ENCODE measurements around the gene SLC2A11. TPM values are rescaled to one million over a fixed set of nuclear protein-coding genes. Genes with fewer than 3 reads are reported as not detected.
"Not testable (repeated sequence)": the region's sequence is repeated elsewhere in the genome, so short reads cannot be mapped to it uniquely, and the experiment has no call there.

SLC2A11 gene
- total RNA-seq, 1 donor from 2014 or later = 22.6 TPM

DNA sequence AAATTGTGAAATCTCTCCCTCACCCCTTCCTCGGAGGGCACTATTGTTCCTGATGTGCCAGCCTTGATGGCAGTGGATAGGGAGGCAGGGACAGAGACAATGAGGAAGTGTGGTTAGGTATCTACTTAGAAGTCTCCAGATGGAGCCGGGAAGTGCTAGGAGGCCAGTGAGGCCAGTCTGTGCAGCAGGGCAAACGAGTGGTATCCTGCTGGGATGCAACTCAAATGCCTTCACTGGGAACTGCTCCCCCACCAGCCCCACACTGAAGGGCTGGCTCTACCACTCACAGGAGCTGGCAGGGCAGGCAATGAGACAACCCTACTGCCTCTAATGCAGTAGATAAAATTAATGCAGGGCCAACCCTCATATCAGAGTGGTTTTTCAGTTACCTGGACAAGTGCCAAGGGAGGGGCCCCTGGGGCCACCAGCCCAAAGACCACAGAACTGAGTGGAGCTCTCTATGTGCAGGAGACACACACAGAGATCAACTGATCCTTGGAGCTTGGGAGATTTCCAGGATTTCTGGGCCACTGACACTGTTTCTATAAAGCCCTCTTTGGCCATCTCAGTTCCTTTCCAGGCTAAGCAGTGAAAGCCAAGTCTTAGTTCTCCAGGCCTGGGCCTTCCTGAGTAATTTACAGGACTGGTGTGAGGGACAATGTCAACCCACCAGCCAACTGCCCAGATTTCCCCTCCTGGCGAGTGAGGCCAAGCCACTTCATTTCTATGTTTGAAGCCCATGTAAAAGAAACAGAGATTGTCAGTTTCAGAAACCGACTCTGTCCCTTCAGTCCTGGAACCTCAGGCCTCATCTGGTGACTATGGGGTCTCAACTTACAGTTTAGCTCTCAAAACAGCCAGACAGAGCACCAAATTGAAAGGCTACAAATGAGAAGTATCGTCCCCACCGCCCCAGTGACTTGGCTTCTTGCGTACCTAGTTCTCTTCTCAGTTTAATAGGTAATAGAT is 40.6 kb downstream of the SLC2A11 start:
- DNase-seq (ENCODE audit: extremely low spot score, unreplicated experiment) = no peak
- TF ChIP-seq, protein P1, sequence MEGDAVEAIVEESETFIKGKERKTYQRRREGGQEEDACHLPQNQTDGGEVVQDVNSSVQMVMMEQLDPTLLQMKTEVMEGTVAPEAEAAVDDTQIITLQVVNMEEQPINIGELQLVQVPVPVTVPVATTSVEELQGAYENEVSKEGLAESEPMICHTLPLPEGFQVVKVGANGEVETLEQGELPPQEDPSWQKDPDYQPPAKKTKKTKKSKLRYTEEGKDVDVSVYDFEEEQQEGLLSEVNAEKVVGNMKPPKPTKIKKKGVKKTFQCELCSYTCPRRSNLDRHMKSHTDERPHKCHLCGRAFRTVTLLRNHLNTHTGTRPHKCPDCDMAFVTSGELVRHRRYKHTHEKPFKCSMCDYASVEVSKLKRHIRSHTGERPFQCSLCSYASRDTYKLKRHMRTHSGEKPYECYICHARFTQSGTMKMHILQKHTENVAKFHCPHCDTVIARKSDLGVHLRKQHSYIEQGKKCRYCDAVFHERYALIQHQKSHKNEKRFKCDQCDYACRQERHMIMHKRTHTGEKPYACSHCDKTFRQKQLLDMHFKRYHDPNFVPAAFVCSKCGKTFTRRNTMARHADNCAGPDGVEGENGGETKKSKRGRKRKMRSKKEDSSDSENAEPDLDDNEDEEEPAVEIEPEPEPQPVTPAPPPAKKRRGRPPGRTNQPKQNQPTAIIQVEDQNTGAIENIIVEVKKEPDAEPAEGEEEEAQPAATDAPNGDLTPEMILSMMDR (IDR thresholded peaks at IDR 0.05) = no peak
- peaks cover 4% of the 10 kb centered on the region for H3K9me3 Mint-ChIP-seq (ENCODE audit: unreplicated experiment)
- H3K36me3 Mint-ChIP-seq (ENCODE audit: unreplicated experiment) = peaks cover 17% of the 10 kb centered on the region
- peaks cover 24% of the 10 kb centered on the region for H3K4me1 Mint-ChIP-seq (ENCODE audit: unreplicated experiment)
- H3K27me3 Mint-ChIP-seq (ENCODE audit: unreplicated experiment) = no peaks in the 10 kb centered on the region
- no peak overlapping the region for H3K4me3 Mint-ChIP-seq (ENCODE audit: unreplicated experiment)
- no peak overlapping the region for H3K27ac Mint-ChIP-seq (ENCODE audit: unreplicated experiment)

DNA sequence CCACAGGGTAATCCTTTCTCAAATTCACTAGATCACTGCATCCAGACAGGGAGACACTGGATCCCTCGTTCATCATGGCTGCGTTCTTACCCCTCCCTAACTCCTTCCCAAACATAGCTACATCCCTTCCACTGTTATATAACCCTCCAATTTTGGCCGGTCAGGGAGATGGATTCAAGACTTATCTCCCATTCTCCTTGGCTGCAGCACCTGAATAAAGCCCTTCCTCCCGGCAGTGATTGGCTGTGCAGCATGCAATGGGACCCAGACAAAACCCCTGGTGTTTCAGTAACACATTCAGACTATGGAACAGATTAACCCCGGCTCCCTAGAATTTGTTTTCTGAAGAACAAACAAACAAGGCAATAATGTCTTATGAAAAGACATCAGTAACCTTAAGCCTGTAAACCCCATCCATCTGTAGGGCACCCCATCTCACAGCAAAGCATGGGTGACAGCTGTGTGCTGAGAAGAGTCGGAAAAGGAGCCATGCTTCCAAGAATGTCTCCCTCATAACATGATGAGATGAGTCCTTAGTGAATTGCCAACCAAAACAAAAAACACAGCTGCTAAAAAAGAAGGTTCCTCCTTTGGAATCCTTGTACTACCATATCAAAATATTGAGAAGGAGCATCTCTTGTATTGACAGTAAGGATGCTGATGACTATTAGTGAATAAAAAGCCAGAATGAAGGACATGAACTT is 41.5 kb downstream of the SLC2A11 start:
- H3K9me3 Mint-ChIP-seq (ENCODE audit: unreplicated experiment) = peaks cover 4% of the 10 kb centered on the region
- no peak overlapping the region for H3K27ac Mint-ChIP-seq (ENCODE audit: unreplicated experiment)
- DNase-seq (ENCODE audit: extremely low spot score, unreplicated experiment) = no peak
- H3K4me3 Mint-ChIP-seq (ENCODE audit: unreplicated experiment) = no peak overlapping the region
- H3K27me3 Mint-ChIP-seq (ENCODE audit: unreplicated experiment) = no peaks in the 10 kb centered on the region
- peaks cover 17% of the 10 kb centered on the region for H3K4me1 Mint-ChIP-seq (ENCODE audit: unreplicated experiment)
- TF ChIP-seq, protein P1 (IDR thresholded peaks at IDR 0.05) = no peak
- peaks cover 17% of the 10 kb centered on the region for H3K36me3 Mint-ChIP-seq (ENCODE audit: unreplicated experiment)

DNA sequence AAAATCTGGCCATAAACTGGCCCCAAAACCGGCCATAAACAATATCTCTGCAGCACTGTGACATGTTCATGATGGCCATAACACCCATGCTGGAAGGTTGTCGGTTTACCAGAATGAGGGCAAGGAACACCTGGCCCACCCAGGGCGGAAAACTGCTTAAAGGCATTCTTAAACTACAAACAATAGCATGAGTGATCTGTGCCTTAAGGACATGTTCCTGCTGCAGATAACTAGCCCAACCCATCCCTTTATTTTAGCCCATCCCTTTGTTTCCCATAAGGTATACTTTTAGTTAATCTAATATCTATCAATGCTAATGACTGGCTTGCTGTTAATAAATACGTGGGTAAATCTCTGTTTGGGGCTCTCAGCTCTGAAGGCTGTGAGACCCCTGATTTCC is 42.6 kb downstream of the SLC2A11 start:
- not testable (repeated sequence) for H3K9me3 Mint-ChIP-seq (ENCODE audit: unreplicated experiment); DNase-seq (ENCODE audit: extremely low spot score, unreplicated experiment); H3K27me3 Mint-ChIP-seq (ENCODE audit: unreplicated experiment); H3K27ac Mint-ChIP-seq (ENCODE audit: unreplicated experiment); H3K4me3 Mint-ChIP-seq (ENCODE audit: unreplicated experiment)
- Mint-ChIP-seq H3K4me1 (ENCODE audit: unreplicated experiment) (peaks cover 12% of the 10 kb centered on the region), H3K36me3 (ENCODE audit: unreplicated experiment) (peaks cover 20% of the 10 kb centered on the region)

DNA sequence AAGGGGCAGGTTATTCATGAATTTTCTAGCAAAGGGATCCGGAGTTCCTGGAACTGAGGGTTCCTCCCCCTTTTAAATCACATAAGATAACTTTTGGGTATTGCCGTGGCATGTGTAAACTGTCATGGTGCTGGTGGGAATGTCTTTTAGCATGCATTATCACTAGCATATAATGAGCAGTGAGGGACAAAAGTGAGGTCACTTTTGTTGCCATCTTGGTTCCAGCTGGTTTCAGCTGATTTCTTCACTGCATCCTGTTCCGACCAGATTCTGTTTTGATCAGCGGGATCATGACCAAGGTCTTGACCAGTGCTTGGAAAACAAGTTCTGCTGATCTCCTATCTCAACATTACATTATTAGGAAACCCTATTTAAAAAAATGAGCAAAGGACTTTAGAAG is 43.9 kb downstream of the SLC2A11 start:
- no peak overlapping the region for H3K27ac Mint-ChIP-seq (ENCODE audit: unreplicated experiment)
- DNase-seq (ENCODE audit: extremely low spot score, unreplicated experiment) = no peak
- H3K36me3 Mint-ChIP-seq (ENCODE audit: unreplicated experiment) = peaks cover 17% of the 10 kb centered on the region
- no peak overlapping the region for H3K4me3 Mint-ChIP-seq (ENCODE audit: unreplicated experiment)
- TF ChIP-seq, protein P1 (IDR thresholded peaks at IDR 0.05) = no peak
- H3K27me3 Mint-ChIP-seq (ENCODE audit: unreplicated experiment) = no peaks in the 10 kb centered on the region
- H3K4me1 Mint-ChIP-seq (ENCODE audit: unreplicated experiment) = peaks cover 6% of the 10 kb centered on the region
- peaks cover 4% of the 10 kb centered on the region for H3K9me3 Mint-ChIP-seq (ENCODE audit: unreplicated experiment)

DNA sequence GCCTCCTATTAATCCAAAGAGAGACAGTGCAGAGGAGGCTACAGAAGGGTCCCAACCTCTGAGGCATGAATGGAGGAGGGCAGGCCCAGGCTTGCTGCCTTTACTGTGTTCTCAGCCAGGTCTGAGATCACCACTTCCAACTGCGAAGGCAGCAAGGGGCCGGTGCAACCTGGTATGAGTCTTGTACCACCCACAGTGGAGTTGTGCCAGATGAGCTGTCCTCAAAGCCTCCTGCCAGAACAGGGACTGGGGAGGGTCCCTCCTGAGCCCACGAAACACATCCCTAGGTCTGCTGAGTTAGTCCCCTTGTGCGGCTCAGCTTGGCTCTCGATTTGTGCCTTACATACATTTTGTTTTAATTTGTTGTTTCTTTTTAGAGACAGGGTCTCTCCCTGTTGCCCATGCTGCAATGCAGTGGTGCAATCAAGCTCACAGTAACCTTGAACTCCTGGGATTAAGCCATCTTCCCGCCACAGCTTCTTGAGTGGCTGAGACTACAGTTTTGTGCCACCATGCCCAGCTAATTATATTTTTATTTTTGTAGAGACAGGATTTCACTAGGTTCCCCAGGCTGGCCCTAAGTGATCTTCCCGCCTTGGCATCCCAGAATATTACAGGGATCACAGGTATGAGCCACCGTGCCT is 45.8 kb downstream of the SLC2A11 start:
- Mint-ChIP-seq H3K27ac (ENCODE audit: unreplicated experiment) (no peak overlapping the region), H3K36me3 (ENCODE audit: unreplicated experiment) (peaks cover 13% of the 10 kb centered on the region), H3K9me3 (ENCODE audit: unreplicated experiment) (peaks cover 4% of the 10 kb centered on the region), H3K27me3 (ENCODE audit: unreplicated experiment) (no peaks in the 10 kb centered on the region), H3K4me1 (ENCODE audit: unreplicated experiment) (peaks cover 3% of the 10 kb centered on the region), H3K4me3 (ENCODE audit: unreplicated experiment) (no peak overlapping the region)
- TF ChIP-seq, protein P1 (IDR thresholded peaks at IDR 0.05) = no peak
- DNase-seq (ENCODE audit: extremely low spot score, unreplicated experiment) = no peak
